LNCAP (cell line): ENCODE results near the gene HDX.

ENCODE experiments used
- TF ChIP-seq, protein P1 (sequence below): fragments of 450-650 bp; IDR thresholded peaks from 2 replicates; pipeline ENCODE4 v1.5.1; 2017; ENCODE audit warnings: mild to moderate bottlenecking

Gene HDX

DNA sequence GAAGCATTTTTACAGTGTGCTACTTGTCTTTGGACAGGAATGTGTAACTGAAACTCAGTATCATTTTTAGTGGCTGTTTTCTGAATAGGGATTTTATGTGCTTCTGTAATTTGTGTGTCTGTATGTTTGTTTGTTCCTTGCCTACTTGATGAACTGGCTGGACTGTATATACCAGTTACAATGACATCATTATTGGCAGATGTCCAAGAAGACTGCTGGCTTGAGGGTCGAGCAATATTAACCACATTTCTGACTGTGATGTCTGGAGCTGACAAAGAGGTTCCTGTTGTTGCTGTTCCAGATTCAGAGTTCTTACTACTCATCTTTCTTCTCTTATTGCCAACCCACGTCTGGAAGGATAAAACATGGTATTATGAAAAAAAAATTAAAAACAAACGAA, 33.0 kb downstream of the HDX start:
- TF ChIP-seq, protein P1, sequence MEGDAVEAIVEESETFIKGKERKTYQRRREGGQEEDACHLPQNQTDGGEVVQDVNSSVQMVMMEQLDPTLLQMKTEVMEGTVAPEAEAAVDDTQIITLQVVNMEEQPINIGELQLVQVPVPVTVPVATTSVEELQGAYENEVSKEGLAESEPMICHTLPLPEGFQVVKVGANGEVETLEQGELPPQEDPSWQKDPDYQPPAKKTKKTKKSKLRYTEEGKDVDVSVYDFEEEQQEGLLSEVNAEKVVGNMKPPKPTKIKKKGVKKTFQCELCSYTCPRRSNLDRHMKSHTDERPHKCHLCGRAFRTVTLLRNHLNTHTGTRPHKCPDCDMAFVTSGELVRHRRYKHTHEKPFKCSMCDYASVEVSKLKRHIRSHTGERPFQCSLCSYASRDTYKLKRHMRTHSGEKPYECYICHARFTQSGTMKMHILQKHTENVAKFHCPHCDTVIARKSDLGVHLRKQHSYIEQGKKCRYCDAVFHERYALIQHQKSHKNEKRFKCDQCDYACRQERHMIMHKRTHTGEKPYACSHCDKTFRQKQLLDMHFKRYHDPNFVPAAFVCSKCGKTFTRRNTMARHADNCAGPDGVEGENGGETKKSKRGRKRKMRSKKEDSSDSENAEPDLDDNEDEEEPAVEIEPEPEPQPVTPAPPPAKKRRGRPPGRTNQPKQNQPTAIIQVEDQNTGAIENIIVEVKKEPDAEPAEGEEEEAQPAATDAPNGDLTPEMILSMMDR, result no peak

DNA sequence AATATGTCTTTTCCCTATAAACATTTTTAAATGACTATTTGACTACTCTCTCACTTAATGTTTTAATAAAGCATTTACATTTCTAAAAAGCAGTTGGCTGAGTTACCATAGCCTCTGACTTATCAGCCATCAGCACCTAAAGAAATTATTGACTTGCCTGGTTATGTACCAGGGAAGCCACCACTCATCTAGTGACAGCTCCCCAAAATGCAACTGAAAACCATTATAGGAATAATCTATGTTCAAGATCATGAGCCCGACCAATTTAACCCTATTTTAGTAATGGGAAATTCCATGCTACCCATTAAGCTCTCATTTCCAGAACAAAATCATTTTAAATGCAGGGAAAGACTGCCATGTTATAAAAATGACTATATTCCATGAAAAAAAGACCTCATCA, 34.4 kb downstream of the HDX start:
- TF ChIP-seq, protein P1, result no peak

DNA sequence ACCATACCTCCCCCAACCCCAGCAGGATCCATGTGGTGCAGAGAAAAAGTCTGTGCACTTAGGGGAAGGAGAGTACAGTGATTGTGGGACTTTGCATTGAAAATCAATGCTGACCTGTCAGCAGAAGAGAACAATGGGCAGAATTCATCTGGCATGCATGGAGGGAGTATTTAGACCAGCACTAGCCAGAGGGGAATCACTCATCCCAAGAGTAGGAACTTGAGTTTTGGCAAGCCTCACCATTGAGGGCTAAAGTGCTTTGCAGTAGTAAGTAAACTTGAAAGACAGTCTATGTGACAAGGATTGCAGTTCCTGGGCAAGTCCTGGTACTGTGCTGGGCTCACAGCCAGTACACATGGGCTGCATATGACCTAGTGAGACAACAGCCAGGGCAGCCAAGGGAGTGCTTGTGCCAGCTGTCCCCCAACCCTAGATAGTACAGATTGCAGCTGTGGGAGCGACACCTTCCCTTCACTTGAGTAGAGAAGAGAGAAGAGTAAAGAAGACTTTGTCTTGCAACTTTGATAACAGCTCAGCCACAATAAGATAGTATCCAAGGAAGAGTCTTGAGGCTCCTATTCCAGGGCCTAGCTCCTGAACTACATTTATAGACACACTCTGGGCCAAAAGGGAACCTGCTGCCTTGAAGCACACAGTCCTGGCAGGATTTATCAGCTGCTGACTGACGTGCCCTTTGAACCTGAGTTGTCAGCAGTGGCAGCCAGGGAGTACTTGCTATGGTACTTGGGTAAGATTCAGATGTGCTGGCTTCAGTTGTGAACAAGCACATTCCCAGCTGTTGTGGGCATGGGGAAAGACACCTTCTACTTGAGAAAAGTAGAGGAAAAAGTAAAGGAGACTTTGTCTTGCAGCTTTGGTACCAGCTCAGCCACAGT, 48.7 kb downstream of the HDX start:
- TF ChIP-seq, protein P1, result no peak

DNA sequence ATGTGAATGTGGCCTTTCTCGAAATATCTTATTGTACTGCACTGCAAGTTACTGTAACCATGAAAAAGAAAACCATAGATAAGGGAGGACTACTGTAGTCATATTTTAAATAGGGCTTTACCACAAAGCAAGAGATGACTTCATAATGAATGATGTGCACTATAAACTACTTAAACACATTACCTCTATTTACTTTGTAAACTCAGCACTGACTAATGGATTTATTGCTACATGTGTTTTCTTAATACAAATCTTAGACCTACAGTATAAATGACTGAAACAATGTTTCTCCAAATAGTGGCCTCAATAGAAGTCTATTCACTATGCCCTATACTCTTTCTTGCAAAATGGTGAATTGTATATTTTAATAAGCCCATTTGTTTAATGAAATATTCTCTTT, 61.1 kb downstream of the HDX start:
- TF ChIP-seq, protein P1, result no peak

DNA sequence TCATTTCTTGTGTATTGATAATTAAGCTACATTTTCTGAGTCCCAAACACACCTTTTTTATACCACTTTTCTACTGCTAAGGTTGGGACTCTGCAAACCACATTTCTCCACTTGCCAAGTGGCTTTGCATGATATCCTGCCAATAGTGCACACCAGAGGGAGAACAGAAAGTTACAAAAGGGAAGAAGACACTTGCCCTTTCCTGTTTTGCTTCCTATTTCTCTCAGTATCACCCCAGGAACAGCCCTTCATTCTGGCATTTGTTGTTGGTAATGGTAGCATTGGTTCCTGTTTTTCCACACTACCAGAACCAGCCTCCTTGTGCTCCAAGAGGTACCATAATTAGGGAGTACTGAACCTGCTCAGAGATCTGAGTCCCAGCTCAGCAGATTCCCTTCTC, 87.1 kb downstream of the HDX start:
- TF ChIP-seq, protein P1, result no peak

DNA sequence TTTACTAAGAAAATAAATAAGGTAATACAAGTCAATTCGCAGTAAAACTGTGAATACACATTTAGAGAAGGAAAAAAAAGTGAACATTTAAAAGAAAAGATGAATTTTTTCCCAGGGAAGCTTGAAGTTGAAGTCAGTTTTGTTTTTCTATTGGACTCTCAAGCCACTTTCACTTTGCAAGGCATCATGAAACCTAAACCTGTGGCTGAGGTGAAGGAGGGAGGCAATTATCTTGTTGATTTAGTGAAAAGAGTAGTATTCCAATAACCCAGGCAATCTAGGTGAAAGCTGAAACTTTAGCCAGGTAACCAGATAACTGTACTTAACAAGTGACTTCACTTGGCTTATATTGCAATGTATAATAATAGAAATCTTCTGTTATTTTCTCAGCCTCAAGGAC, 138.6 kb downstream of the HDX start:
- TF ChIP-seq, protein P1, result no peak

DNA sequence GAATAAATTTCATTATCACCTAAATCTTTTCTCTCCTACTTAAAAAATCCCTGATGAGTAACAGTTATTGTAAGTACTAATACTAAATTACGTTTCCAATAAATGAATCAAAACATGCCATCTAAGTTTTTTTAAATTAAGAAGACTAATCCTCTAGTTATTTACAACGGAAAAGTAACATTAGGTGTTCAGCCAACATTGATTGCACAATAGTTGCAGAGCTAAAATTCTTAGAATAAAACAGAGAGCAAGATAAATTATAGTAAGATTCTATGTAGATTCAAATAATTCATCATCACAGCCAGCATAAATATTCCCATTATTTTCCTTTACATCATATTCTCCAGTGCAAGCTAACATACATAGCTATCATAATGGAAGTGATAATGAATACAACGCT, 139.2 kb downstream of the HDX start:
- TF ChIP-seq, protein P1, result no peak
